Measurements from ENCODE around the gene MUS81. TPM values are rescaled to one million over a fixed set of nuclear protein-coding genes. Genes with fewer than 3 reads are reported as not detected.
A peak's percentile ranks its signal among the peaks of the same experiment; 100 is the strongest.

Gene MUS81
- total and polyA plus RNA-seq, 12 donors, result 20.3 to 111 (median 31.7) TPM

DNA sequence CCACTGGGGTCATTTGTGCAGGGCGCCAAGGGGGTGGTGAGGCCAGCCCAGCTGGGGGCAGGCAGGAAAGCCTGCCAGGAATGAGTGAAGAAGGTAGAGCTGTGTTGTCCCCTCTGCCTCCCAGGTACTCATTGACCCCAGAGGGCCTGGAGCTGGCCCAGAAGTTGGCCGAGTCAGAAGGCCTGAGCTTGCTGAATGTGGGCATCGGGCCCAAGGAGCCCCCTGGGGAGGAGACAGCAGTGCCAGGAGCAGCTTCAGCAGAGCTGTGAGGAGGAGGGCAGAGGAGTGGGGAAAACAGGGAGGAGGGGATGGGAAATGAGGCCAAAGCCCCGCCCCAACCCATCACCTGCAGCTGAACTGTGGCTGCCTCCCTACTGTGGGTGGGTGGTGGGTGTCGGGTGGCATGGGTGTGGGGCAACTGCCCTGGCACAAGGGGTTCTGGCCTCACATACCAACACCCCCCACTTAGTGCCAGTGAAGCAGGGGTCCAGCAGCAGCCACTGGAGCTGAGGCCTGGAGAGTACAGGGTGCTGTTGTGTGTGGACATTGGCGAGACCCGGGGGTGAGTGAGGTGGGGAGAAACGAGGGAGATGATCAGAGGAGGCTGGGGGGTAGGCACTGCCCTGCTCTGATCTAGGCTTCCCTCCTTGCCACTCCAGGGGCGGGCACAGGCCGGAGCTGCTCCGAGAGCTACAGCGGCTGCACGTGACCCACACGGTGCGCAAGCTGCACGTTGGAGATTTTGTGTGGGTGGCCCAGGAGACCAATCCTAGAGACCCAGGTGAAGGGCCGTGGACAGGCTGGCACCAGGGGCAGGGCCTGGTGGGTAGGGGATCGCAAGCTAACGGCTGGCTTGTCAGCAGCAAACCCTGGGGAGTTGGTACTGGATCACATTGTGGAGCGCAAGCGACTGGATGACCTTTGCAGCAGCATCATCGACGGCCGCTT, 3.0 kb downstream of the MUS81 start:
- Histone ChIP-seq H3K4me1 (peaks cover 5 to 39% (median 32%) of the 10 kb centered on the region in 9 donors), H3K36me3 (peaks cover 0 to 69% (median 55%) of the 10 kb centered on the region in 9 donors), H3K27me3 (no peaks in the 10 kb centered on the region), H3K4me3 (no peak overlapping the region), H3K9me3 (no peaks in the 10 kb centered on the region), H3K27ac (peak overlapping the region in 1 of 10 donors; percentile 99)
- TF ChIP-seq, protein P1, sequence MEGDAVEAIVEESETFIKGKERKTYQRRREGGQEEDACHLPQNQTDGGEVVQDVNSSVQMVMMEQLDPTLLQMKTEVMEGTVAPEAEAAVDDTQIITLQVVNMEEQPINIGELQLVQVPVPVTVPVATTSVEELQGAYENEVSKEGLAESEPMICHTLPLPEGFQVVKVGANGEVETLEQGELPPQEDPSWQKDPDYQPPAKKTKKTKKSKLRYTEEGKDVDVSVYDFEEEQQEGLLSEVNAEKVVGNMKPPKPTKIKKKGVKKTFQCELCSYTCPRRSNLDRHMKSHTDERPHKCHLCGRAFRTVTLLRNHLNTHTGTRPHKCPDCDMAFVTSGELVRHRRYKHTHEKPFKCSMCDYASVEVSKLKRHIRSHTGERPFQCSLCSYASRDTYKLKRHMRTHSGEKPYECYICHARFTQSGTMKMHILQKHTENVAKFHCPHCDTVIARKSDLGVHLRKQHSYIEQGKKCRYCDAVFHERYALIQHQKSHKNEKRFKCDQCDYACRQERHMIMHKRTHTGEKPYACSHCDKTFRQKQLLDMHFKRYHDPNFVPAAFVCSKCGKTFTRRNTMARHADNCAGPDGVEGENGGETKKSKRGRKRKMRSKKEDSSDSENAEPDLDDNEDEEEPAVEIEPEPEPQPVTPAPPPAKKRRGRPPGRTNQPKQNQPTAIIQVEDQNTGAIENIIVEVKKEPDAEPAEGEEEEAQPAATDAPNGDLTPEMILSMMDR (IDR thresholded peaks at IDR 0.05), result no peak
- DNase-seq, result peak in 1 of 2 donors; percentile 5
- intact Hi-C loops (cut with DNase I), result no loop called here
- ATAC-seq, result no peak
- 86 to 88% methylated on average over 24 of the region's 24 CpGs for WGBS, 2 donors

DNA sequence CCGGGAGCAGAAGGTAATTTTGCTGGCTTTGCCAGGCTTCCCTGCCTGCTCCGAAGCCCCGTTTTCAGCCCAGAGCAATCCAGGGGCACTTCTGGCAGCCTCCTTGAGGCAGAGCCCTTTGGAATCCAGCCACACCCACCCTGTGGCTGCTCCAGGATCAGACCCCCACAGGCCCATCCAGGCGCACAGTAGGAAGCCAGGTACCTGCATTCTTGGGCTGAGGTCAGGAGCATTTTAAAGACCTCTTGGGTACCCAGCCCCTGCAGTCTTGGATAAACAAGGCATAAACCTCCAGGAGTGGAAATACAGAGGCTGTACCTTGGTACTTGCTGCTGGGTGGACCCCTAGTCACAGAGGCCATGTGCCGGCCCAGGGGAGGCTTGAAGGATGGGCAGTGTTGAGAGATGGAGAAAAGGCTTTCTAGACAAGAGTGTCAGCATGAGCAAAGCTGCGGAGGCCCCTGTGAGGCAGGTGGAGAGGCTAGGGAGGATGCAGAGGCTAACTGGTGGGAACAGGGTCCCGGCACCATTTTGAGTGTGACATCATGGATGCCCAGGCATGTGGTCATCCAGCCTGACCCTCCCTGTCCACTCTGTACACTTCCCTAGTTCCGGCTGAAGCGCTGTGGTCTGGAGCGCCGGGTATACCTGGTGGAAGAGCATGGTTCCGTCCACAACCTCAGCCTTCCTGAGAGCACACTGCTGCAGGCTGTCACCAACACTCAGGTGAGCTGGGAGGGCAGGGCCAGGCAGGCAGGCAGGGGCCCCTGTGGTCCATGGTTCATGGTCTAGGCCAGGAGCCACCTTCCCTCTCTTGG, 3.9 kb downstream of the MUS81 start:
- DNase-seq (peak in 1 of 2 donors; percentile 3), ATAC-seq (no peak)
- peaks cover 0 to 78% (median 59%) of the 10 kb centered on the region in 9 donors for H3K36me3 ChIP-seq
- H3K4me1 ChIP-seq, result peaks cover 2 to 30% (median 26%) of the 10 kb centered on the region in 9 donors
- no peaks in the 10 kb centered on the region for H3K9me3 ChIP-seq
- 79 to 84% methylated on average over 12 of the region's 12 CpGs for WGBS, 2 donors
- TF ChIP-seq, protein P1 (IDR thresholded peaks at IDR 0.05), result no peak
- H3K27me3 ChIP-seq, result no peaks in the 10 kb centered on the region
- no peak overlapping the region for H3K27ac ChIP-seq
- H3K4me3 ChIP-seq, result no peak overlapping the region
- intact Hi-C loops (cut with DNase I), result no loop called here

DNA sequence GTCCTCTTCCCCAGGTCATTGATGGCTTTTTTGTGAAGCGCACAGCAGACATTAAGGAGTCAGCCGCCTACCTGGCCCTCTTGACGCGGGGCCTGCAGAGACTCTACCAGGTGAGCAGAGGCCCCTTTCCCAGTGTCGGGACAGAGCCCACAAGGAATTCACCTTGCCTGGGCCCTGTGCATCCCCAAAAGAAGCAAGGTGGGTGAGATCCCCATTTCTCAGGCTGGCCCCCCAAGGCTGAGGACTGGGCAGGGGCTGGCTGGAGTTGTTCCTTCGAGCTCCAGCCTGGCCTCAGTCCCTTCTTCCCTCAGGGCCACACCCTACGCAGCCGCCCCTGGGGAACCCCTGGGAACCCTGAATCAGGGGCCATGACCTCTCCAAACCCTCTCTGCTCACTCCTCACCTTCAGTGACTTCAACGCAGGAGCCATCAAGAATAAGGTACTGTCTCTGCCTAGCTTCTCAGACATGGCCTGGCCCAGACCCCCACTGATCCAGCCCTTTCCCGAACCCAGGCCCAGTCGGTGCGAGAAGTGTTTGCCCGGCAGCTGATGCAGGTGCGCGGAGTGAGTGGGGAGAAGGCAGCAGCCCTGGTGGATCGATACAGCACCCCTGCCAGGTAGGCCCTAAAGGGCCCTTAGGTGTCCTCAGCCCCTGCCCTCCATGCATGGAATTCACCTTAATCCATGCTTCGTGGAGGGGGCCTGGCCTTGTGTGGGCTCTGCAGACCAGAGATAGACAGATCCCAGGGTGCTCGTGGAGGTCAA, 4.7 kb downstream of the MUS81 start:
- DNase-seq (no peak), ATAC-seq (no peak)
- Histone ChIP-seq H3K4me3 (no peak overlapping the region), H3K9me3 (no peaks in the 10 kb centered on the region), H3K4me1 (peaks cover 2 to 31% (median 23%) of the 10 kb centered on the region in 9 donors), H3K27ac (no peak overlapping the region), H3K27me3 (no peaks in the 10 kb centered on the region), H3K36me3 (peaks cover 0 to 86% (median 64%) of the 10 kb centered on the region in 9 donors)
- TF ChIP-seq, protein P1 (IDR thresholded peaks at IDR 0.05), result no peak
- intact Hi-C loops (cut with DNase I), result no loop called here
- 80 to 87% methylated on average over 18 of the region's 18 CpGs for WGBS, 2 donors
